Stimulated activated CD8-positive, alpha-beta memory T cell treated with anti-CD3 and anti-CD28 coated beads, Interleukin-12 subunit alpha, Interleukin-12 subunit beta, amount 100 ng/mL, for 24 hours (primary cell): Measurements from ENCODE around the gene ARHGEF39.
"Not testable (repeated sequence)": the region's sequence is repeated elsewhere in the genome, so short reads cannot be mapped to it uniquely, and the experiment has no call there.

Source experiments
- DNase-seq: peaks from one replicate; pipeline ENCODE4 v3.0.0-alpha.2; 2020; ENCODE audit errors: extremely low read depth

The ARHGEF39 gene

GRCh38 chr9:35618854-35619799, 45.9 kb downstream of the ARHGEF39 start:
- no peak for DNase-seq

- no peak for DNase-seq
These were observed 46.7 kb downstream of the ARHGEF39 start, which contains the start of gene CD72 for GRCh38 chr9:35618325-35618727. CD72 (minus strand) TSS chr9:35618413; CDS start chr9:35618303, 110 bp downstream.

- DNase-seq, result no peak
These were observed 47.4 kb downstream of the ARHGEF39 start for GRCh38 chr9:35617548-35617947.

GRCh38 chr9:35616681-35617459, 48.1 kb downstream of the ARHGEF39 start:
- DNase-seq, result no peak

- DNase-seq, result no peak
These were observed 48.9 kb downstream of the ARHGEF39 start for GRCh38 chr9:35615981-35616680.

- DNase-seq, result no peak
These were observed 52.2 kb downstream of the ARHGEF39 start for GRCh38 chr9:35612843-35613242.

GRCh38 chr9:35612066-35612465, 52.9 kb downstream of the ARHGEF39 start:
- DNase-seq, result not testable (repeated sequence)

- DNase-seq, result no peak
These were observed 53.7 kb downstream of the ARHGEF39 start for GRCh38 chr9:35611230-35611797.

- no peak for DNase-seq
These were observed 55.2 kb downstream of the ARHGEF39 start for GRCh38 chr9:35609820-35610163.
